Esophagus squamous epithelium (tissue), 4 donors: ENCODE measurements around the gene IDH3A.

Source experiments
- CTCF ChIP-seq, 6 experiments: fragments of 450-650 bp in 4 of 6; fragments of 200-600 bp in 2 of 6; sonication (generic) in 2 of 6; IDR thresholded peaks; one replicate each; pipeline ENCODE4 v1.5.1; 2016 to 2019; ENCODE audit warnings: antibody characterized with exemption in 6 of 6, mild to moderate bottlenecking in 4 of 6, moderate library complexity in 4 of 6
- POLR2A ChIP-seq, 4 donors: fragments of 450-650 bp; IDR thresholded peaks; one replicate each; pipeline ENCODE4 v1.6.1; 2017; ENCODE audit warnings: antibody characterized with exemption in 4 of 4, mild to moderate bottlenecking in 4 of 4, moderate library complexity in 3 of 4

- no peak for TF ChIP-seq CTCF (IDR thresholded peaks at IDR 0.05)
- no peak for TF ChIP-seq POLR2A (IDR thresholded peaks at IDR 0.05)
Measured at GRCh38 chr15:78107471-78107870, 41.7 kb upstream of the IDH3A start.
